ENCODE data around the gene ORAI3. TPM values are rescaled to one million over a fixed set of nuclear protein-coding genes. Genes with fewer than 3 reads are reported as not detected.

ORAI3 gene
- total RNA-seq, 1 experiment from 2014 or later, result 5.7 TPM

DNA sequence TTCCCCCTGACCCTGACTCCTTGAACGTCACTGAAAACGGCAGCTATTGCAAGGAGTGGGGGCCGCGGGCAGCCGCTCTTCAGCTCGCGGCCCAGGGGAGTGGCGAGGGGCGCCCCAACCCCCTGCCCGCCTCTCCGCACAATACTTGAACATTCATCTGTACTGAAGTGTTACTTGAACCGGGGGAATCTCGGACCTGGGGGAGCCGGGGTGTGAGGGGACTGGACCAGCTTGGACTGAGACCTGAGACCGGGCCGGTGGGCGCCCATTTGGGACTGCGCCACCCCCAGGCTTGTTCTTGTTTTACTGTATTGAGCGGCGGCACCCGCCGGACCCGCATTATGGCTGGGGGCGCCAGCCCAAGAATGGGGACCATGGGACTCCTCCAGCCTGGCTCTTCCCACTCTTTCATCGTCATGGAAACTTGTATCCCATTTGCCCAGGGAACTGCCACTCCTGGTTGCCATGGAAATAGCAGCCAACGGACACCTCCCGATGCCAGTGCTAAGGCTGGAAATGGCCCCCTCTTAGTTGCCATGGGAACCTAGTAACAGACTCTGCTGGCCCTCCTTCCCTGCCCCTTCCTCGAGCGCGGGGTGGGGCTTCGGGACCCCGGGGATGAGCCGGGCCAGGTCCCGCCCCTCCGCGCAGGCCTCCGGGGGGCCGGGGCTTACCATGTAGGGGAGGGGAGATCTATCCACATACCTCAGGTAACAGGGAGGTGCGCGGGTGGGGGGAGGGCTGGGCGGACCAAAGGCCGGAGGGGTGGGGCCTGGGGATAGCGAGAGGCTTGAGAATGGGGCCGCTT, 805 bp upstream of the ORAI3 start:
- Histone ChIP-seq H2AFZ (ENCODE audit: low read length) (peak overlapping the region; percentile 84; the same call in 1 of the 2 replicates), H3K4me2 (ENCODE audit: low read length) (peak overlapping the region; percentile 97), H3K27ac (ENCODE audit: low read length) (no peak overlapping the region), H3K4me1 (ENCODE audit: insufficient read depth, low read length) (peaks cover 8% of the 10 kb centered on the region), H4K20me1 (ENCODE audit: low read length) (no peaks in the 10 kb centered on the region), H3K9me2 (replicated peaks; ENCODE audit: low read length) (no peaks in the 10 kb centered on the region), H3K79me2 (ENCODE audit: low read length) (no peaks in the 10 kb centered on the region), H3K4me3 (ENCODE audit: low read length) (peak overlapping the region; percentile 79), H3F3A (ENCODE audit: low read length, unreplicated experiment) (no peaks in the 10 kb centered on the region), H3K9ac (ENCODE audit: low read length) (no peak overlapping the region), H3K27me3 (ENCODE audit: low read length) (no peaks in the 10 kb centered on the region), H3K36me3 (ENCODE audit: low read depth, low read length) (no peaks in the 10 kb centered on the region; the same call in 1 of the 2 replicates), H3K9me3 (ENCODE audit: low read length) (no peaks in the 10 kb centered on the region)
- intact Hi-C loops (cut with micrococcal nuclease), result no loop called here
- TF ChIP-seq, protein P1, sequence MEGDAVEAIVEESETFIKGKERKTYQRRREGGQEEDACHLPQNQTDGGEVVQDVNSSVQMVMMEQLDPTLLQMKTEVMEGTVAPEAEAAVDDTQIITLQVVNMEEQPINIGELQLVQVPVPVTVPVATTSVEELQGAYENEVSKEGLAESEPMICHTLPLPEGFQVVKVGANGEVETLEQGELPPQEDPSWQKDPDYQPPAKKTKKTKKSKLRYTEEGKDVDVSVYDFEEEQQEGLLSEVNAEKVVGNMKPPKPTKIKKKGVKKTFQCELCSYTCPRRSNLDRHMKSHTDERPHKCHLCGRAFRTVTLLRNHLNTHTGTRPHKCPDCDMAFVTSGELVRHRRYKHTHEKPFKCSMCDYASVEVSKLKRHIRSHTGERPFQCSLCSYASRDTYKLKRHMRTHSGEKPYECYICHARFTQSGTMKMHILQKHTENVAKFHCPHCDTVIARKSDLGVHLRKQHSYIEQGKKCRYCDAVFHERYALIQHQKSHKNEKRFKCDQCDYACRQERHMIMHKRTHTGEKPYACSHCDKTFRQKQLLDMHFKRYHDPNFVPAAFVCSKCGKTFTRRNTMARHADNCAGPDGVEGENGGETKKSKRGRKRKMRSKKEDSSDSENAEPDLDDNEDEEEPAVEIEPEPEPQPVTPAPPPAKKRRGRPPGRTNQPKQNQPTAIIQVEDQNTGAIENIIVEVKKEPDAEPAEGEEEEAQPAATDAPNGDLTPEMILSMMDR (conservative IDR thresholded peaks at IDR 0.05; ENCODE audit: low read depth, low read length), result no peak
- no peak for TF ChIP-seq EZH2phosphoT487 (IDR thresholded peaks at IDR 0.05; ENCODE audit: borderline replicate concordance, low read length)
- no peak for TF ChIP-seq EZH2 (IDR thresholded peaks at IDR 0.05; ENCODE audit: low read length, unreplicated experiment)
- POLR2A ChIA-PET (ENCODE audit: unreplicated experiment), result no interaction called here
- ATAC-seq (peak; percentile 51), DNase-seq (peak; percentile 68)
- BruUV-seq (replicated peaks), result no TSS peak
- CTCF ChIA-PET, result no interaction called here

DNA sequence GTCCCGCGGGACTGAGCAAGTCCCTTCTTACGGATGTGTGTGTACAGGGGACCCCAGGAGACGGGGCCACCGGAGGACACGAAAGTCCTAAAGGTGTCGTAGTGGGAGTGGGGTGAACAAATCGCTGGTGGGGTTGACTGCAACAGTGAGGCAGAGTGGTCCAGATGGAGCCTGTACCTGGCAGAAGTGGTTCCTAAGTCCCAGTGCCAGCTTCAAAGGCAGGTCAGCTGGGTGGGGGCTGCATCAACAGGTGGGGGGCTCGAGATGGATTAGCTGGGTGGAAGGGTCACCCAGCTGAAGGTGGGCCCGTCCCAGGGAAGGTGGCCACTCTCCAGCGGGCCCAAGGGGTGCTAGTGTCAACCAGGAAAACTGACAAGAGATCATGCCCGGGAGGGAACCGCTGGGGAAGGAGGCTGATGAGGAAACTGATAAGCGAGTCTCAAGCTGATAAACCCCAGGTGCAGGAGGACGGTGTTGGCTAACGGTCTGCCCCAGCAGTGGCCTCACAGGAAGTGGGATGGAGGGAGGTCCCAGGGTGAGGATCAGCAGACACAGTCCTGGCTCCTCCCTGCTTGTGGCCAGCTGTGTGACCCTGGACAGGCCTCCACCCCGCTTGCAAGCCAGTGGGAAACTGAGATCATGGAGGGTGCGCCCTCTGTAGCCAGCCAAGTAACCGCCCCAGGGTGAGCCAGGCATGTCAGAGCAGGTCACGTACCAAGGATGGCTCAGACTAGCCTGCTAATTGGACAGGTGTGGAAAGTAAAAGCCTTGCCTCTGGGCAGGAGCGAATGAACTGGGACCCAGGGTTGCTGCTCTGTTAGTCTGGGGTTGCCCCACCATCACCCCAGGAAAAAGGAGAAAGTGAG, 1.0 kb downstream of the ORAI3 start:
- no peaks in the 10 kb centered on the region for H4K20me1 ChIP-seq (ENCODE audit: low read length)
- POLR2A ChIA-PET (ENCODE audit: unreplicated experiment), result no interaction called here
- H3K36me3 ChIP-seq (ENCODE audit: low read depth, low read length), result no peaks in the 10 kb centered on the region; the same call in 1 of the 2 replicates
- H3K9me2 ChIP-seq (replicated peaks; ENCODE audit: low read length), result no peaks in the 10 kb centered on the region
- peak; percentile 42 for ATAC-seq
- H3K4me3 ChIP-seq (ENCODE audit: low read length), result peak overlapping the region; percentile 79
- no peak overlapping the region for H2AFZ ChIP-seq (ENCODE audit: low read length)
- DNase-seq, result peak; percentile 20
- no peak overlapping the region for H3K27ac ChIP-seq (ENCODE audit: low read length)
- TF ChIP-seq EZH2phosphoT487 (IDR thresholded peaks at IDR 0.05; ENCODE audit: borderline replicate concordance, low read length) (no peak), EZH2 (IDR thresholded peaks at IDR 0.05; ENCODE audit: low read length, unreplicated experiment) (no peak)
- TF ChIP-seq, protein P1 (conservative IDR thresholded peaks at IDR 0.05; ENCODE audit: low read depth, low read length), result no peak
- intact Hi-C loops (cut with micrococcal nuclease), result no loop called here
- no peaks in the 10 kb centered on the region for H3K9me3 ChIP-seq (ENCODE audit: low read length)
- H3K9ac ChIP-seq (ENCODE audit: low read length), result peak overlapping the region; percentile 70
- H3K4me1 ChIP-seq (ENCODE audit: insufficient read depth, low read length), result peaks cover 8% of the 10 kb centered on the region
- peak overlapping the region; percentile 97 for H3K4me2 ChIP-seq (ENCODE audit: low read length)
- TSS peak; percentile 57 for BruUV-seq (replicated peaks)
- no peaks in the 10 kb centered on the region for H3K27me3 ChIP-seq (ENCODE audit: low read length)
- H3F3A ChIP-seq (ENCODE audit: low read length, unreplicated experiment), result no peaks in the 10 kb centered on the region
- H3K79me2 ChIP-seq (ENCODE audit: low read length), result no peaks in the 10 kb centered on the region
- CTCF ChIA-PET, result interaction anchor here (0.6 to 0.9 kb wide), 2 partner anchors 48 to 493 kb away, joined by 4 read pairs; partner anchors contain the start of gene ZNF843
